Endometrial microvascular endothelial cells (primary cell): ENCODE measurements around the gene TBC1D9B. TPM values are rescaled to one million over a fixed set of nuclear protein-coding genes. Genes with fewer than 3 reads are reported as not detected.

Experiments
- in situ Hi-C: cut with HindIII; loops from 2 replicates; pipeline ENCODE4 v1.10.0; 2017; ENCODE audit warnings: low sequenced_read_pairs, low pct_unique_long_range_greater_than_20kb; ENCODE audit errors: inconsistent ontology term
- total RNA-seq: library from RNA; depleted of rRNA; stranded (reverse); fragments of >200 nt; gene quantifications from one replicate; pipeline ENCODE4 v1.2.3, GENCODE V29; 2015; ENCODE audit errors: inconsistent ontology term

The TBC1D9B gene
- total RNA-seq, 1 donor from 2014 or later = 73.8 TPM

- in situ Hi-C loops = no loop called here
Measured at GRCh38 chr5:179816796-179817469, 90.8 kb downstream of the TBC1D9B start.

DNA sequence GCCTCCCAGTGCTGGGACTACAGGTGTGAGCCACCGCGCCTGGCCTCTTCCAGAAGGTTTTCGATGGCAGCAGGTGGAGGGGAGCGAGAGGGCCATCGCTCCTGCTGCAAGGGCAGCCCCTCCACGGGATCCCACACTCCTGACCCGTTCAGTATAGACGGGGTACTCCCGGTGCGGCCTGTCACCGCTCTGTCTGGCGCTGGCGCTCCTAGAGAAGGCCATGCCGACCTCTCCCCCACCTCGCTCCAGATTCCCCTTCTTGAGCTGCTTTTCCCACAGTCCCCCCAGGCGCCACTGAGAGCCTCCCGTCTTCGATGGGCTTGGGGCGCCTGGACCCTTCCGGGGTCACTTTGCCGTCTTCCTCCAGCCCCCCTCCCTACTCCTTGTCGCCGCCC is 91.3 kb downstream of the TBC1D9B start:
- in situ Hi-C loops = no loop called here

DNA sequence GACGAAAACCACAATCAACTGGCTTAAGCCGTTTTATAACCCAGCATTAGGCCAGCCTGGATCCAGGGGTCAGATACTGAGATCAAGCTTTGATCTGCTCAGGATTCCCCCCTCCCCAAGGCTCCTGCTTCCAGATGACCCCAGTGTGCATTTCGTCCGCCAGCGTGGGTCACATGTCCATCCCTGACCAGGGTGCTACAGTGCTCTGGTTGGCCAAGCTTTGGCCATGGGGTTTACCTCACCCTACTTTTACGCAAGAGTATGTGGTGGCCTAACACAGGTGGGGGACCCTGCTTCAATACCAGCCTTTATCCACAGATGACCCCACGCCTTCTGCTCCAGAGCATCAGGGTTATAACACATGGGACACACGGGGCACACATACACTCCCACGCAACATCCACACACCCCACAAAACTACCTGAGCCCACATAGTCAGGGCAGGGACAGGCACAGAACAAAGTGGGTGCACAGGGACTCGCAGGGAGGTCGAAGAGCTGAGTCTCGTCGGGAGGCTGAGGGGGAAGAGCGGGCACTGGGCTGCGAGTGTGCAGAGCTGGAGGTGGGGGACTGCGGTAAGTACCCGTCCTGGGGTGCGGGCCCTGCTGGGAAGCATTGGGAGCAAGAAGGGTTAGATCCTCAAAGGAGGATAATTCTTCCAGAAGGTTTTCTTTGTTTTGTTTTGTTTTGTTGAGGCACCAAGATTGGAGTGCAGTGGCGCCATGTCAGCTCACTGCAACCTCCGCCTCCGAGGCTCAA is 92.0 kb downstream of the TBC1D9B start:
- in situ Hi-C loops = no loop called here

- in situ Hi-C loops = no loop called here
Measured at GRCh38 chr5:179814090-179814489, 93.6 kb downstream of the TBC1D9B start.

DNA sequence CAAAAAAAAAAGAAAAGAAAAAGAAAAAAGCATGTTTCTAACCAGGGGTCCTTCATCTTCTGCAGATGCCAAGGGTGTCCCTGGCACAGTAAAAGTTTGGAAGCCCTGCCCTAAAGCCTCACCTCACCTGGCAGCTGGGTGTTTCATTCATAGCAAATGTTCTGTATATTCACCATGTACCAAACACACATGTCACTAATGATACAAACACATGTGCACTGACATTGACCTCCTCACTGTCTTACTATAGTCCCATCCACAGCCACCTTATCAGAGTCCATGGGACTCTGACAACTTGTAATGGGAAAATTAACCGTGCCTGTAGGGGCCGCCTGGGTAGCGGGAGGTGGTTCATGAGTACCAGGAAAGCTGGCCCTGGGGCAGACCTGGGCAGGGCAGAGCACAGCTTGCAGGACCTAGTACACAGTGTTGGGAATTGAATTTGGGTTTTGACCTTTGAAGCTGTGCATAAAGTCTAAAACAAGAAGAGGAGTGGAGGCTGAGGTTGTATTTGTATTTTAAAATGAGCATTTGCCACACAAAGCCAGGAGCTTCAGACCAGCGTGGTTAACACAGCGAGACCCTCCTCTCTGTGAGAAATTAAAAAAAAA is 94.6 kb downstream of the TBC1D9B start:
- in situ Hi-C loops = no loop called here

GRCh38 chr5:179812135-179812825 is 95.4 kb downstream of the TBC1D9B start:
- in situ Hi-C loops = no loop called here

Other genes with a start within 250 kb of the TBC1D9B start
- not detected for gene CBY3, start 226.9 kb downstream of the TBC1D9B start, total RNA-seq
- 504 TPM for gene CANX, start 208.9 kb downstream of the TBC1D9B start, total RNA-seq
- gene MAML1, start 175.1 kb downstream of the TBC1D9B start, total RNA-seq = 13.6 TPM
- not detected for gene LTC4S, start 113.9 kb downstream of the TBC1D9B start, total RNA-seq
- 195 TPM for gene MGAT4B, start 101.0 kb downstream of the TBC1D9B start, total RNA-seq
- 591 TPM for gene SQSTM1, start 87.0 kb downstream of the TBC1D9B start, total RNA-seq
- 31.4 TPM for gene MRNIP, start 49.1 kb downstream of the TBC1D9B start, total RNA-seq
- 66.7 TPM for gene RNF130, start 163.9 kb upstream of the TBC1D9B start, total RNA-seq